Neural progenitor cell (in vitro differentiated cells): Measurements from ENCODE around the gene ABHD6. TPM values are rescaled to one million over a fixed set of nuclear protein-coding genes. Genes with fewer than 3 reads are reported as not detected.
"Not testable (repeated sequence)": the region's sequence is repeated elsewhere in the genome, so short reads cannot be mapped to it uniquely, and the experiment has no call there.

Experiments used
- DNase-seq: peaks from one replicate; pipeline ENCODE4 v3.0.0-alpha.2; 2016; ENCODE audit warnings: low spot score
- H2AFZ ChIP-seq: fragments of 200-600 bp; sonication (generic); replicated peaks from 2 replicates; pipeline ENCODE4 v1.6.1; 2016; ENCODE audit warnings: antibody characterized with exemption
- H3F3A ChIP-seq: fragments of 200-600 bp; sonication (generic); 2 replicates; pipeline ENCODE4 v1.6.1; 2016; ENCODE audit warnings: antibody characterized with exemption, low read depth
- H3K27ac ChIP-seq: fragments of 200-600 bp; sonication (generic); 2 replicates; pipeline ENCODE4 v1.5.1; 2016; ENCODE audit warnings: mild to moderate bottlenecking
- H3K27me3 ChIP-seq: fragments of 200-600 bp; sonication (generic); 2 replicates; pipeline ENCODE4 v1.6.1; 2016; ENCODE audit warnings: mild to moderate bottlenecking, moderate library complexity
- H3K36me3 ChIP-seq: fragments of 200-600 bp; sonication (generic); 2 replicates; pipeline ENCODE4 v1.5.1; 2016
- H3K4me1 ChIP-seq: fragments of 200-600 bp; sonication (generic); 2 replicates; pipeline ENCODE4 v1.6.1; 2016; ENCODE audit warnings: mixed run types
- H3K4me2 ChIP-seq: fragments of 200-600 bp; sonication (generic); 2 replicates; pipeline ENCODE4 v1.6.1; 2016
- H3K4me3 ChIP-seq: fragments of 200-600 bp; sonication (generic); 2 replicates; pipeline ENCODE4 v1.5.1; 2016
- H3K79me2 ChIP-seq: fragments of 200-600 bp; sonication (generic); 2 replicates; pipeline ENCODE4 v1.6.1; 2016; ENCODE audit warnings: low read depth
- H3K9ac ChIP-seq: fragments of 200-600 bp; sonication (generic); 2 replicates; pipeline ENCODE4 v1.6.1; 2016
- H3K9me3 ChIP-seq: fragments of 200-600 bp; sonication (generic); 2 replicates; pipeline ENCODE4 v1.5.1; 2016; ENCODE audit warnings: low read depth
- H4K20me1 ChIP-seq: fragments of 200-600 bp; sonication (generic); 2 replicates; pipeline ENCODE4 v1.6.1; 2016; ENCODE audit warnings: low read depth
- H3K27ac Mint-ChIP-seq: 3 replicates; pipeline ENCODE4 v1.8.0; 2021; ENCODE audit warnings: mixed read lengths
- H3K27me3 Mint-ChIP-seq: 2 replicates; pipeline ENCODE4 v1.8.0; 2022; ENCODE audit warnings: low read depth, mild to moderate bottlenecking, inconsistent platforms, moderate library complexity, mixed read lengths; ENCODE audit not compliant: insufficient read depth
- H3K36me3 Mint-ChIP-seq: 3 replicates; pipeline ENCODE4 v1.8.0; 2021; ENCODE audit warnings: mixed read lengths
- H3K4me1 Mint-ChIP-seq: 3 replicates; pipeline ENCODE4 v1.8.0; 2021; ENCODE audit warnings: mixed read lengths
- H3K4me3 Mint-ChIP-seq: 3 replicates; pipeline ENCODE4 v1.8.0; 2021; ENCODE audit warnings: mild to moderate bottlenecking, moderate library complexity, mixed read lengths
- H3K9me3 Mint-ChIP-seq: 3 replicates; pipeline ENCODE4 v1.8.0; 2020; ENCODE audit warnings: mixed read lengths
- CTCF ChIP-seq: fragments of 200-600 bp; sonication (generic); IDR thresholded peaks from 2 replicates; pipeline ENCODE4 v1.5.1; 2017; ENCODE audit warnings: antibody characterized with exemption, mild to moderate bottlenecking
- EZH2 ChIP-seq: fragments of 200-600 bp; sonication (generic); IDR thresholded peaks from 2 replicates; pipeline ENCODE4 v1.6.1; 2017; ENCODE audit warnings: antibody characterized with exemption, mild to moderate bottlenecking, moderate library complexity
- EZH2phosphoT487 ChIP-seq: fragments of 200-600 bp; sonication (generic); IDR thresholded peaks from 2 replicates; pipeline ENCODE4 v1.6.1; 2017; ENCODE audit warnings: antibody characterized with exemption
- total RNA-seq: library from RNA; depleted of rRNA; stranded (reverse); fragments of >200 nt; gene quantifications from 2 replicates; pipeline ENCODE4 v1.2.3, GENCODE V29; 2015; ENCODE audit warnings: low replicate concordance

ABHD6 gene
- total RNA-seq, 1 donor from 2014 or later: 21.5 TPM

DNA sequence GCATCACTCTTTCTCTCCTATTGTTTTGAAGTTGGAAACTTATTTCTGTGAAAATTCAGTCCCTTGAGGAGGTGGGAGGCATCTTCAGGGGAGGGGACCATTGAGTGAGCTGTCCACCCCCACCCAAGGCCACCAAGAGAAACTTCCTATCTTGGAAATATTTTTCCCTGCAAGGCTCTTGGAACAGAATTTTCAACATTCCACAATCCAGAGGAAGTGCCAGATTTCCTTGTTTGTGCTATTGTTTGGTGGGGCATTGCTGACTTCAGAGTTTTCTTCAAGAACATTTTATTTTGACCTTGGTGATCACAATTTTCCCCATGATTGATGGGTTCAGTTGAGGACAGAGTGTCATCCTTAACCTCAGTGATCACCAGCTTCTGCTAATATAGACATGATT, 38.8 kb upstream of the ABHD6 start:
- Mint-ChIP-seq H3K36me3 (no peaks in the 10 kb centered on the region), H3K9me3 (peaks cover 2% of the 10 kb centered on the region), H3K27ac (no peak overlapping the region), H3K27me3 (peaks cover 16% of the 10 kb centered on the region), H3K4me1 (no peaks in the 10 kb centered on the region), H3K4me3 (no peak overlapping the region)
- Histone ChIP-seq H3K27me3 (no peaks in the 10 kb centered on the region), H3F3A (no peaks in the 10 kb centered on the region), H4K20me1 (no peaks in the 10 kb centered on the region), H3K4me2 (no peak overlapping the region), H3K4me1 (no peaks in the 10 kb centered on the region), H3K27ac (no peak overlapping the region), H3K9me3 (no peaks in the 10 kb centered on the region), H3K4me3 (no peak overlapping the region), H3K36me3 (no peaks in the 10 kb centered on the region), H3K9ac (no peak overlapping the region), H2AFZ (no peak overlapping the region), H3K79me2 (no peaks in the 10 kb centered on the region)
- DNase-seq: no peak
- no peak for TF ChIP-seq CTCF
- no peak for TF ChIP-seq EZH2phosphoT487

DNA sequence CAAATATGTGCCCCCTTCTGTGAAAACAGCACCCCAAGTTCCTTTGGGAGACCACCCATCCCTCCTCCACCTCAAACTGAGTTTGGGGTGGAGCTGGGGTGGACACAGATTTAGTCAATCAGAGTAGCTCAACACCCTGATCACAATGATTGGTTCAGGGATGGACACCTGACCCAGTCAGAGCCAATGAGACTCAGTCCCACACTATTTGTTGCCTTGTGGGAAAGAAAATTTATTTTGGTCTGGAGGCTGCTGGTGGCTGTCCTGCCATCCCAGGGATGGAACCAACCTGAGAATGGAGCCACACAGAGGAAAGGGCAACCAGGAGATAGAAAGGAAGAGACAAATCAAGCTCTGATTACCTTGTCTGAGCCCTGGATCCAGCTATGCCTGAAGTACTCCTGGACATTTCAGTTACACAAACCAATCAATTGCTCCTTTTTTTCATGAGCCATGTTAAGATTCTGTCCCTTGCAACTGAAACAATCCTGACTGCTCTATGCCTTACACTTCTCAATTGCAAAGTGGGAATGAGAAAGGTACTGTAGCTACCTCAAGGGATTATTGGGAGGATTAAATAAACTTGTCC, 37.4 kb upstream of the ABHD6 start:
- Mint-ChIP-seq H3K27ac (no peak overlapping the region), H3K4me3 (no peak overlapping the region), H3K4me1 (no peaks in the 10 kb centered on the region), H3K36me3 (no peaks in the 10 kb centered on the region), H3K27me3 (peaks cover 13% of the 10 kb centered on the region), H3K9me3 (peaks cover 2% of the 10 kb centered on the region)
- no peak overlapping the region for H3K4me3 ChIP-seq
- H3K4me2 ChIP-seq: no peak overlapping the region
- TF ChIP-seq EZH2 (no peak), EZH2phosphoT487 (no peak), CTCF (no peak)
- no peak overlapping the region for H2AFZ ChIP-seq
- no peaks in the 10 kb centered on the region for H3K9me3 ChIP-seq
- DNase-seq: no peak
- H3K79me2 ChIP-seq: no peaks in the 10 kb centered on the region
- H3K4me1 ChIP-seq: no peaks in the 10 kb centered on the region
- H4K20me1 ChIP-seq: no peaks in the 10 kb centered on the region
- H3K27ac ChIP-seq: no peak overlapping the region
- no peaks in the 10 kb centered on the region for H3K36me3 ChIP-seq
- H3K27me3 ChIP-seq: no peaks in the 10 kb centered on the region
- H3K9ac ChIP-seq: no peak overlapping the region
- H3F3A ChIP-seq: no peaks in the 10 kb centered on the region

- Histone ChIP-seq H3K79me2 (no peaks in the 10 kb centered on the region), H3K27me3 (no peaks in the 10 kb centered on the region), H3K27ac (no peak overlapping the region), H4K20me1 (no peaks in the 10 kb centered on the region), H3K36me3 (no peaks in the 10 kb centered on the region), H3F3A (no peaks in the 10 kb centered on the region), H3K9ac (no peak overlapping the region), H3K4me3 (no peak overlapping the region), H3K4me2 (no peak overlapping the region), H3K4me1 (no peaks in the 10 kb centered on the region), H3K9me3 (no peaks in the 10 kb centered on the region), H2AFZ (no peak overlapping the region)
- Mint-ChIP-seq H3K9me3 (peaks cover 2% of the 10 kb centered on the region), H3K27me3 (peaks cover 13% of the 10 kb centered on the region), H3K36me3 (no peaks in the 10 kb centered on the region), H3K27ac (no peak overlapping the region), H3K4me1 (no peaks in the 10 kb centered on the region), H3K4me3 (no peak overlapping the region)
- no peak for DNase-seq
- TF ChIP-seq EZH2: no peak
- no peak for TF ChIP-seq CTCF
- TF ChIP-seq EZH2phosphoT487: no peak
Measured at GRCh38 chr3:58200846-58201355, 36.7 kb upstream of the ABHD6 start.

GRCh38 chr3:58201451-58201850, 36.1 kb upstream of the ABHD6 start:
- not testable (repeated sequence) for H2AFZ ChIP-seq, H3K4me1 Mint-ChIP-seq, H4K20me1 ChIP-seq, H3F3A ChIP-seq, H3K27ac ChIP-seq, H3K36me3 Mint-ChIP-seq, H3K79me2 ChIP-seq, H3K27me3 ChIP-seq, H3K27ac Mint-ChIP-seq, H3K4me1 ChIP-seq, H3K9me3 ChIP-seq, H3K9me3 Mint-ChIP-seq, H3K4me3 Mint-ChIP-seq, DNase-seq, H3K36me3 ChIP-seq, H3K9ac ChIP-seq, H3K4me2 ChIP-seq, H3K4me3 ChIP-seq
- peaks cover 13% of the 10 kb centered on the region for H3K27me3 Mint-ChIP-seq
